H1 (cell line): ENCODE data around the gene DPP3. TPM values are rescaled to one million over a fixed set of nuclear protein-coding genes. Genes with fewer than 3 reads are reported as not detected.
A peak's percentile ranks its signal among the peaks of the same experiment; 100 is the strongest.

Source experiments
- CTCF ChIA-PET: fragments of 300-600 bp; sonication (Branson Sonifier 250); formaldehyde crosslinking; loops from one replicate; lab custom pipeline; 2021; ENCODE audit not compliant: partially characterized antibody; lab: Charles Lee
- POLR2A ChIA-PET: fragments of 300-600 bp; sonication (Branson Sonifier 250); formaldehyde crosslinking; loops from one replicate; lab custom pipeline; 2021; ENCODE audit warnings: inconsistent platforms; ENCODE audit not compliant: partially characterized antibody; lab: Charles Lee
- DNase-seq, 2 experiments: peaks; one replicate each; pipeline versions ENCODE4 v3.0.0 to v3.0.0-alpha.2; 2010 to 2022; ENCODE audit warnings: low spot score in 2 of 2, low read depth in 1 of 2, mixed read lengths in 1 of 2
- FAIRE-seq: peaks from 2 replicates; lab custom pipeline; 2011; peaks lifted over from hg19 to GRCh38; lab: Jason Lieb, UNC
- H2AFZ ChIP-seq: 2 replicates; pipeline ENCODE4 v1.8.1; 2012; ENCODE audit warnings: low read length, inconsistent platforms
- H2AK5ac ChIP-seq: 2 replicates; pipeline ENCODE4 v1.6.1; 2013; ENCODE audit warnings: low read depth, low read length
- H2BK120ac ChIP-seq: replicated peaks from 2 replicates; pipeline ENCODE3; 2013; ENCODE audit warnings: low read depth, low read length, inconsistent platforms
- H2BK12ac ChIP-seq: 2 replicates; pipeline ENCODE4 v1.6.1; 2013; ENCODE audit warnings: low read depth, low read length
- H2BK15ac ChIP-seq: 2 replicates; pipeline ENCODE4 v1.6.1; 2013; ENCODE audit warnings: low read length
- H2BK20ac ChIP-seq: 2 replicates; pipeline ENCODE4 v1.6.1; 2013; ENCODE audit warnings: low read length
- H2BK5ac ChIP-seq: 2 replicates; pipeline ENCODE4 v1.6.1; 2013; ENCODE audit warnings: low read depth, low read length
- H3K14ac ChIP-seq: 2 replicates; pipeline ENCODE4 v1.6.1; 2013; ENCODE audit warnings: inconsistent platforms; ENCODE audit not compliant: insufficient read length
- H3K18ac ChIP-seq: 2 replicates; pipeline ENCODE4 v1.6.1; 2013; ENCODE audit warnings: low read length; ENCODE audit errors: extremely low read depth
- H3K23ac ChIP-seq: 2 replicates; pipeline ENCODE4 v1.6.1; 2013; ENCODE audit warnings: inconsistent platforms; ENCODE audit not compliant: insufficient read length
- H3K23me2 ChIP-seq: 2 replicates; pipeline ENCODE4 v1.6.1; 2013; ENCODE audit warnings: low read depth, low read length
- H3K27ac ChIP-seq: 2 replicates; pipeline ENCODE4 v1.6.1; 2011; ENCODE audit warnings: low read depth, low read length, inconsistent platforms
- H3K27me3 ChIP-seq, 4 experiments: replicated peaks in 1 of 4; 1 replicate in 1 of 4; 2 replicates in 3 of 4; pipeline versions ENCODE4 v1.6.1 to v1.8.1; 2011 to 2013; ENCODE audit warnings: low read length in 3 of 4, mild to moderate bottlenecking in 3 of 4, inconsistent platforms in 2 of 4, mixed read lengths in 2 of 4, moderate library complexity in 1 of 4; ENCODE audit not compliant: control insufficient read depth in 3 of 4, insufficient read depth in 3 of 4; ENCODE audit errors: extremely low read depth in 1 of 4
- H3K36me3 ChIP-seq, 4 experiments: 2 replicates each; pipeline versions ENCODE4 v1.6.1 to v1.8.1; 2011 to 2013; ENCODE audit warnings: mild to moderate bottlenecking in 4 of 4, low read length in 3 of 4, moderate library complexity in 2 of 4, control low read depth in 1 of 4, inconsistent platforms in 1 of 4; ENCODE audit not compliant: insufficient read depth in 4 of 4, control insufficient read depth in 2 of 4
- H3K4ac ChIP-seq: replicated peaks from 2 replicates; pipeline ENCODE3; 2013; ENCODE audit warnings: low read length, low read depth, mixed read lengths, inconsistent platforms; ENCODE audit not compliant: insufficient read length
- H3K4me1 ChIP-seq, 4 experiments: replicated peaks in 1 of 4; 1 replicate in 1 of 4; 2 replicates in 3 of 4; pipeline versions ENCODE4 v1.6.1 to v1.8.1; 2011 to 2013; ENCODE audit warnings: low read length in 3 of 4, inconsistent platforms in 2 of 4, mixed read lengths in 1 of 4; ENCODE audit not compliant: insufficient read depth in 4 of 4, control insufficient read depth in 3 of 4
- H3K4me2 ChIP-seq, 2 experiments: 2 replicates each; pipeline versions ENCODE4 v1.6.1 to v1.8.1; 2011 to 2013; ENCODE audit warnings: low read depth in 2 of 2, low read length in 2 of 2, control low read depth in 1 of 2, inconsistent platforms in 1 of 2, mild to moderate bottlenecking in 1 of 2; ENCODE audit not compliant: insufficient read depth in 1 of 2
- H3K4me3 ChIP-seq, 4 experiments: fragments of 200-600, 300-600 bp in 1 of 4; sonication (generic), shearing (Covaris generic), sonication (Bioruptor Twin) in 1 of 4; 2 replicates each; pipeline versions ENCODE4 v1.5.1 to v1.8.1; 2011 to 2016; ENCODE audit warnings: low read length in 4 of 4, low read depth in 3 of 4, control low read depth in 2 of 4, inconsistent platforms in 2 of 4, mild to moderate bottlenecking in 2 of 4, mixed read lengths in 1 of 4, moderate library complexity in 1 of 4; ENCODE audit not compliant: insufficient read depth in 2 of 4; ENCODE audit errors: extremely low read depth in 1 of 4
- H3K56ac ChIP-seq: replicated peaks from 2 replicates; pipeline ENCODE3; 2013; ENCODE audit warnings: low read depth, mild to moderate bottlenecking, mixed read lengths, low read length, inconsistent platforms; ENCODE audit not compliant: insufficient read length
- H3K79me1 ChIP-seq: 2 replicates; pipeline ENCODE4 v1.6.1; 2013; ENCODE audit warnings: low read depth, low read length, control low read depth
- H3K79me2 ChIP-seq, 2 experiments: 2 replicates each; pipeline versions ENCODE4 v1.6.1 to v1.8.1; 2012 to 2013; ENCODE audit warnings: low read length in 2 of 2, mild to moderate bottlenecking in 2 of 2, inconsistent platforms in 1 of 2; ENCODE audit not compliant: insufficient read depth in 2 of 2, control insufficient read depth in 1 of 2
- H3K9ac ChIP-seq, 4 experiments: replicated peaks in 1 of 4; 1 replicate in 1 of 4; 2 replicates in 3 of 4; pipeline versions ENCODE4 v1.6.1 to v1.8.1; 2011 to 2013; ENCODE audit warnings: low read depth in 3 of 4, low read length in 3 of 4, control low read depth in 2 of 4, mild to moderate bottlenecking in 2 of 4, moderate library complexity in 2 of 4, inconsistent platforms in 1 of 4; ENCODE audit errors: extremely low read depth in 1 of 4
- H3K9me3 ChIP-seq, 2 experiments: 2 replicates each; pipeline versions ENCODE4 v1.6.1 to v1.8.1; 2012 to 2013; ENCODE audit warnings: mild to moderate bottlenecking in 2 of 2, moderate library complexity in 2 of 2, control low read depth in 1 of 2, inconsistent platforms in 1 of 2, low read depth in 1 of 2, low read length in 1 of 2, mixed read lengths in 1 of 2; ENCODE audit not compliant: insufficient read depth in 2 of 2
- H4K20me1 ChIP-seq, 2 experiments: replicated peaks in 1 of 2; 2 replicates each; pipeline versions ENCODE3 to v1.8.1; 2011 to 2013; ENCODE audit warnings: inconsistent platforms in 2 of 2, low read length in 2 of 2, mild to moderate bottlenecking in 1 of 2; ENCODE audit not compliant: insufficient read depth in 2 of 2, control insufficient read depth in 1 of 2
- H4K5ac ChIP-seq: 2 replicates; pipeline ENCODE4 v1.6.1; 2013; ENCODE audit warnings: low read length, low read depth, mixed read lengths, inconsistent platforms; ENCODE audit not compliant: insufficient read length
- H4K8ac ChIP-seq: 2 replicates; pipeline ENCODE4 v1.8.0; 2013; ENCODE audit warnings: mild to moderate bottlenecking, moderate library complexity, low read length, inconsistent platforms; ENCODE audit not compliant: insufficient read depth; ENCODE audit errors: extremely low read depth
- H4K91ac ChIP-seq: replicated peaks from 2 replicates; pipeline ENCODE3; 2013; ENCODE audit warnings: low read length, mixed read lengths, inconsistent platforms; ENCODE audit not compliant: insufficient read length
- ATF2 ChIP-seq: IDR thresholded peaks from 2 replicates; pipeline ENCODE4 v1.6.1; 2012; ENCODE audit warnings: low read length, inconsistent platforms
- GABPA ChIP-seq: IDR thresholded peaks from 2 replicates; pipeline ENCODE4 v1.6.1; 2011; ENCODE audit warnings: mild to moderate bottlenecking, low read length, moderate library complexity, borderline replicate concordance; ENCODE audit not compliant: insufficient read depth
- GTF2F1 ChIP-seq: IDR thresholded peaks from 2 replicates; pipeline ENCODE4 v1.6.1; 2012; ENCODE audit warnings: low read depth, low read length, improper control_type of control experiment, borderline replicate concordance
- KDM5A ChIP-seq: fragments of 200-600 bp; IDR thresholded peaks from 2 replicates; pipeline ENCODE4 v1.7.1; 2012; ENCODE audit warnings: mild to moderate bottlenecking, low read length, inconsistent platforms, mixed read lengths
- RBBP5 ChIP-seq: IDR thresholded peaks from 2 replicates; pipeline ENCODE4 v1.7.1; 2012; ENCODE audit warnings: low read depth, mild to moderate bottlenecking, inconsistent platforms, low read length, moderate library complexity, borderline replicate concordance
- SP2 ChIP-seq: IDR thresholded peaks from 2 replicates; pipeline ENCODE4 v1.6.1; 2012; ENCODE audit warnings: mild to moderate bottlenecking, low read length, inconsistent platforms
- TAF1 ChIP-seq: IDR thresholded peaks from 2 replicates; pipeline ENCODE4 v1.6.1; 2011; ENCODE audit warnings: mild to moderate bottlenecking, low read depth, low read length
- TAF7 ChIP-seq: optimal IDR thresholded peaks from 2 replicates; pipeline ENCODE3; 2011; ENCODE audit warnings: low read depth, mild to moderate bottlenecking, inconsistent platforms, low read length, moderate library complexity, borderline replicate concordance
- TCF12 ChIP-seq: IDR thresholded peaks from 2 replicates; pipeline ENCODE4 v1.6.1; 2011; ENCODE audit warnings: low read depth, mild to moderate bottlenecking, low read length
- USF2 ChIP-seq: IDR thresholded peaks from 2 replicates; pipeline ENCODE4 v1.6.1; 2011; ENCODE audit warnings: low read length, improper control_type of control experiment
- WGBS, 2 experiments: shearing (Covaris generic) in 1 of 2; methylation state at CpG; one replicate each; pipeline versions ENCODE4 v1.1.6 to v1.1.7; 2013 to 2015; ENCODE audit warnings: low lambda C conversion rate in 2 of 2, mixed read lengths in 2 of 2, inconsistent platforms in 1 of 2, low coverage in 1 of 2, missing lambda C conversion rate in 1 of 2; ENCODE audit not compliant: insufficient replicate concordance in 2 of 2, insufficient coverage in 1 of 2, insufficient read length in 1 of 2; ENCODE audit errors: extremely low coverage in 1 of 2, missing lambda C conversion rate in 1 of 2; 5-methylcytosine and 5-hydroxymethylcytosine counted together
- polyA plus RNA-seq, 7 experiments: library from polyadenylated mRNA; depleted of rRNA in 3 of 7; stranded (reverse) in 5 of 7; unstranded in 2 of 7; fragments of >200 nt in 5 of 7; fragments of 200-250 nt in 2 of 7; gene quantifications; 1 replicate in 5 of 7; 2 replicates in 1 of 7; 4 replicates in 1 of 7; pipeline versions ENCODE4 v1.2.1 to v1.2.3, GENCODE V29; 2011 to 2013; ENCODE audit warnings: missing spikeins in 2 of 7, mixed read lengths in 2 of 7
- total RNA-seq: library from RNA; stranded (reverse); fragmentation: NEBNext Ultra II Directional; extraction: Animal tissue kit (Norgen Biotek cat#: 25700); gene quantifications from 2 replicates; pipeline ENCODE4 v1.2.1, GENCODE V29; 2021

Gene DPP3
- total and polyA plus RNA-seq, 2 of the 8 experiments (the other 6 are each of a cell fraction or from before 2014, with no cell fraction given), result 75.1 to 82.7 TPM

GRCh38 chr11:66484806-66485380 is 4.7 kb downstream of the DPP3 start:
- H3K4me1 ChIP-seq, result no peaks in the 10 kb centered on the region
- WGBS, 2 experiments, result 87% methylated on average over 6 of the region's 7 CpGs; no CpG with 5 or more reads in 1 of the 2 experiments
- CTCF ChIA-PET, result interaction anchor here (1.4 to 2.0 kb wide), 6 partner anchors 10 to 194 kb away, joined by 3 to 8 read pairs (median 4); no protein-coding TSS in a partner anchor
- no peak for TF ChIP-seq SP2
- no peak for TF ChIP-seq ATF2
- no peak for TF ChIP-seq USF2
- TF ChIP-seq GABPA, result no peak
- TF ChIP-seq GTF2F1, result no peak
- no peak for TF ChIP-seq KDM5A
- no peak for TF ChIP-seq TCF12
- no peak for TF ChIP-seq RBBP5
- no peak for TF ChIP-seq TAF1
- no peak for TF ChIP-seq TAF7

More at GRCh38 chr11:66484806-66485380, 4.7 kb downstream of the DPP3 start:
- no peak overlapping the region for H2BK12ac ChIP-seq
- H3K18ac ChIP-seq, result no peak overlapping the region
- no peak overlapping the region for H2BK5ac ChIP-seq
- H3K56ac ChIP-seq, result no peak overlapping the region
- H3K79me1 ChIP-seq, result no peaks in the 10 kb centered on the region
- H4K5ac ChIP-seq, result no peak overlapping the region
- FAIRE-seq (no peak), DNase-seq (no peak)
- no peak overlapping the region for H3K23ac ChIP-seq
- H3K27me3 ChIP-seq, result no peaks in the 10 kb centered on the region
- H3K79me2 ChIP-seq, result no peaks in the 10 kb centered on the region
- H2AK5ac ChIP-seq, result no peak overlapping the region
- no peak overlapping the region for H2BK20ac ChIP-seq
- peak overlapping the region; percentile 51; the same call in 1 of the 2 replicates for H4K8ac ChIP-seq
- no peak overlapping the region for H4K91ac ChIP-seq
- H3K23me2 ChIP-seq, result no peaks in the 10 kb centered on the region; the same call in 1 of the 2 replicates
- H3K9me3 ChIP-seq, result no peaks in the 10 kb centered on the region
- H3K4me3 ChIP-seq, result no peak overlapping the region
- no peak overlapping the region for H3K14ac ChIP-seq
- no peak overlapping the region for H3K27ac ChIP-seq
- no peak overlapping the region for H2BK15ac ChIP-seq
- no peak overlapping the region for H2BK120ac ChIP-seq
- peaks cover 0 to 14% (median 5%) of the 10 kb centered on the region in 4 experiments; a peak in 5 of 8 replicates for H3K36me3 ChIP-seq
- no peak overlapping the region for H2AFZ ChIP-seq
- POLR2A ChIA-PET, result interaction anchor here (0.9 kb wide), 1 partner anchor 16 kb away, joined by 4 read pairs; no protein-coding TSS in a partner anchor
- H4K20me1 ChIP-seq, result peaks cover 0 to 2% of the 10 kb centered on the region in 2 experiments
- no peak overlapping the region for H3K9ac ChIP-seq
- no peak overlapping the region for H3K4ac ChIP-seq
- no peak overlapping the region for H3K4me2 ChIP-seq
